K562 (cell line): Measurements from ENCODE around the gene EGR2. TPM values are rescaled to one million over a fixed set of nuclear protein-coding genes. Genes with fewer than 3 reads are reported as not detected.

Source experiments
- CAMTA2 ChIP-seq: fragments of 250-450 bp; sonication (Bioruptor Pico); conservative IDR thresholded peaks from 2 replicates; pipeline ENCODE4 v1.5.1; 2022
- ELF1 ChIP-seq: fragments of 200-800 bp; sonication (Bioruptor generic); IDR thresholded peaks from 2 replicates; pipeline ENCODE4 v1.6.1; 2016; ENCODE audit warnings: missing genetic modification characterization, missing compliant biosample characterization
- ESRRA ChIP-seq: fragments of 450-650 bp; IDR thresholded peaks from 2 replicates; pipeline ENCODE4 v1.6.1; 2014; ENCODE audit warnings: low read depth, mild to moderate bottlenecking, moderate library complexity, borderline replicate concordance
- GTF2A2 ChIP-seq: IDR thresholded peaks from 2 replicates; pipeline ENCODE4 v1.6.1; 2016; ENCODE audit warnings: mild to moderate bottlenecking, missing genetic modification characterization, missing compliant biosample characterization
- L3MBTL2 ChIP-seq: fragments of 450-650 bp; IDR thresholded peaks from 2 replicates; pipeline ENCODE4 v1.6.1; 2016; ENCODE audit warnings: mild to moderate bottlenecking, moderate library complexity
- MED1 ChIP-seq: sonication (generic); formaldehyde crosslinking; IDR thresholded peaks from 2 replicates; pipeline ENCODE4 v1.8.1; 2023; ENCODE audit warnings: missing genetic modification reagents, borderline replicate concordance
- PKNOX1 ChIP-seq: fragments of 450-650 bp; IDR thresholded peaks from 2 replicates; pipeline ENCODE4 v1.6.1; 2016
- POLR2B ChIP-seq: fragments of 450-650 bp; IDR thresholded peaks from 2 replicates; pipeline ENCODE4 v1.6.1; 2018; ENCODE audit warnings: low read depth; ENCODE audit not compliant: partially characterized antibody
- PRDM10 ChIP-seq: fragments of 450-650 bp; IDR thresholded peaks from 2 replicates; pipeline ENCODE4 v1.6.1; 2018; ENCODE audit not compliant: partially characterized antibody
- SAFB ChIP-seq: fragments of 200-400 bp; formaldehyde crosslinking; IDR thresholded peaks from 2 replicates; pipeline ENCODE4 v1.6.1; 2017; ENCODE audit warnings: low read depth, low read length, borderline replicate concordance
- SAP30 ChIP-seq: fragments of 200-600 bp; sonication (generic); IDR thresholded peaks from 2 replicates; pipeline ENCODE4 v1.6.1; 2012; ENCODE audit warnings: borderline replicate concordance, low read depth, mild to moderate bottlenecking, moderate library complexity, low read length, control low read depth, inconsistent platforms; ENCODE audit not compliant: insufficient read depth, poor library complexity, severe bottlenecking
- TBP ChIP-seq: optimal IDR thresholded peaks from 2 replicates; pipeline ENCODE3; 2011; ENCODE audit warnings: low read depth, low read length, improper control_type of control experiment
- TCF3 ChIP-seq: sonication (generic); formaldehyde crosslinking; IDR thresholded peaks from 2 replicates; pipeline ENCODE4 v1.4.0; 2020; ENCODE audit warnings: mild to moderate bottlenecking, missing genetic modification reagents
- YY1 ChIP-seq, 3 experiments: IDR thresholded peaks; 2 replicates each; pipeline ENCODE4 v1.6.1; 2011; ENCODE audit warnings: low read length in 2 of 3, mild to moderate bottlenecking in 2 of 3, moderate library complexity in 2 of 3, borderline replicate concordance in 1 of 3, control low read depth in 1 of 3, low read depth in 1 of 3; ENCODE audit not compliant: insufficient read depth in 3 of 3, insufficient replicate concordance in 2 of 3, control insufficient read depth in 1 of 3, insufficient read length in 1 of 3; ENCODE audit errors: extremely low read depth in 1 of 3
- ZFP30 ChIP-seq: fragments of 250-450 bp; sonication (Bioruptor Pico); IDR thresholded peaks from 2 replicates; pipeline ENCODE4 v1.8.0; 2022; ENCODE audit warnings: moderate library complexity, mild to moderate bottlenecking, inconsistent platforms, borderline replicate concordance
- ZNF140 ChIP-seq: fragments of 250-450 bp; sonication (Bioruptor Pico); IDR thresholded peaks from 2 replicates; pipeline ENCODE4 v1.8.0; 2021; ENCODE audit warnings: moderate library complexity, mild to moderate bottlenecking, inconsistent platforms
- ZNF3 ChIP-seq: fragments of 250-450 bp; sonication (Bioruptor Pico); IDR thresholded peaks from 2 replicates; pipeline ENCODE4 v1.5.0; 2021; ENCODE audit warnings: mild to moderate bottlenecking, moderate library complexity
- ZNF384 ChIP-seq: IDR thresholded peaks from 2 replicates; pipeline ENCODE4 v1.6.1; 2012; ENCODE audit warnings: low read depth, low read length, improper control_type of control experiment
- polyA plus RNA-seq, 8 experiments: library from polyadenylated mRNA; depleted of rRNA in 4 of 8; stranded (reverse) in 5 of 8; unstranded in 3 of 8; fragments of >200 nt; fragmentation: Nextera tagmentation in 2 of 8; fragmentation: Illumina TruSeq in 1 of 8; extraction: Ambion mirVana in 2 of 8; extraction: Trizol in 1 of 8; gene quantifications; 2 replicates each; pipeline versions ENCODE4 v1.2.1 to v1.2.3, GENCODE V29; 2011 to 2014; ENCODE audit warnings: inconsistent platforms in 1 of 8, missing spikeins in 1 of 8
- total RNA-seq, 7 experiments: library from RNA; depleted of rRNA in 6 of 7; stranded (reverse); fragments of >200 nt in 6 of 7; fragmentation: Illumina TruSeq in 2 of 7; extraction: Trizol in 2 of 7; gene quantifications; 2 replicates each; pipeline versions ENCODE4 v1.2.1 to v1.2.3, GENCODE V29; 2011 to 2021; ENCODE audit warnings: low replicate concordance in 1 of 7
- TF ChIP-seq, protein P1 (sequence below): fragments of 450-650 bp; formaldehyde crosslinking; IDR thresholded peaks from 2 replicates; pipeline ENCODE4 v1.4.0; 2020; ENCODE audit warnings: mild to moderate bottlenecking

EGR2 gene
- total and polyA plus RNA-seq, 9 of the 15 experiments (the other 6 are each of a cell fraction or from before 2014, with no cell fraction given), result 0.08 to 0.18 (median 0.12) TPM; not detected in 4

- TF ChIP-seq MED1 (CRISPR knock-in tag) (no peak), YY1 (IDR thresholded peaks at IDR 0.05; ENCODE audit: borderline replicate concordance in 1 of 3, control insufficient read depth in 1 of 3, extremely low read depth in 1 of 3, insufficient read depth in 3 of 3, insufficient read length in 1 of 3, insufficient replicate concordance in 2 of 3, low read depth in 1 of 3, low read length in 2 of 3) (peak in 1 of 3 experiments; percentile 25), GTF2A2 (tag) (no peak), SAFB (no peak), ZFP30 (CRISPR knock-in tag) (no peak), ZNF140 (CRISPR knock-in tag) (no peak), ELF1 (tag) (peak; percentile 55; the same call in 1 of the 2 replicates), TBP (peak; percentile 28), ESRRA (peak; percentile 79; the same call in 1 of the 2 replicates), ZNF384 (peak; percentile 83), PRDM10 (no peak), SAP30 (no peak), CAMTA2 (CRISPR knock-in tag) (no peak), ZNF3 (CRISPR knock-in tag) (no peak), TCF3 (CRISPR knock-in tag) (no peak; the same call in 1 of the 2 replicates), L3MBTL2 (0 out of 2 replicates have a peak, but pooled peaks have one; percentile 41), POLR2B (no peak), PKNOX1 (peak; percentile 69)
- TF ChIP-seq, protein P1, sequence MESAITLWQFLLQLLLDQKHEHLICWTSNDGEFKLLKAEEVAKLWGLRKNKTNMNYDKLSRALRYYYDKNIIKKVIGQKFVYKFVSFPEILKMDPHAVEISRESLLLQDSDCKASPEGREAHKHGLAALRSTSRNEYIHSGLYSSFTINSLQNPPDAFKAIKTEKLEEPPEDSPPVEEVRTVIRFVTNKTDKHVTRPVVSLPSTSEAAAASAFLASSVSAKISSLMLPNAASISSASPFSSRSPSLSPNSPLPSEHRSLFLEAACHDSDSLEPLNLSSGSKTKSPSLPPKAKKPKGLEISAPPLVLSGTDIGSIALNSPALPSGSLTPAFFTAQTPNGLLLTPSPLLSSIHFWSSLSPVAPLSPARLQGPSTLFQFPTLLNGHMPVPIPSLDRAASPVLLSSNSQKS (CRISPR knock-in tag), result no peak
Observed at GRCh38 chr10:62816331-62817120, at the start of gene EGR2 (continued).
